Activated CD8-positive, alpha-beta T cell treated with anti-CD3 and anti-CD28 coated beads for 36 hours (primary cell): ENCODE measurements around the gene VWA3A. TPM values are rescaled to one million over a fixed set of nuclear protein-coding genes. Genes with fewer than 3 reads are reported as not detected.
A peak's percentile ranks its signal among the peaks of the same experiment; 100 is the strongest.

Experiments used
- ATAC-seq: fragments of 200-7000 bp; cut with Tn5 transposase; one replicate; pipeline ENCODE4 v1.10.0; 2021; ENCODE audit warnings: mild to moderate bottlenecking, moderate library complexity
- CTCF ChIA-PET: fragments of 350-600 bp; sonication (Branson Sonifier 250); formaldehyde crosslinking; loops from one replicate; lab custom pipeline; 2021; ENCODE audit warnings: antibody characterized with exemption; lab: Charles Lee
- POLR2A ChIA-PET: fragments of 350-600 bp; sonication (Branson Sonifier 250); formaldehyde crosslinking; loops from one replicate; lab custom pipeline; 2021; ENCODE audit warnings: antibody characterized with exemption; lab: Charles Lee
- DNase-seq: peaks from one replicate; pipeline ENCODE4 v3.0.0-alpha.2; 2020
- H3K27ac Mint-ChIP-seq: one replicate; pipeline ENCODE4 v1.8.0; 2021; ENCODE audit warnings: mild to moderate bottlenecking, mixed read lengths
- H3K27me3 Mint-ChIP-seq: one replicate; pipeline ENCODE4 v1.8.0; 2021; ENCODE audit warnings: mixed read lengths
- H3K36me3 Mint-ChIP-seq: one replicate; pipeline ENCODE4 v1.8.0; 2021; ENCODE audit warnings: low read depth, mixed read lengths
- H3K4me1 Mint-ChIP-seq: one replicate; pipeline ENCODE4 v1.8.0; 2021; ENCODE audit warnings: low read depth, mixed read lengths
- H3K4me3 Mint-ChIP-seq: one replicate; pipeline ENCODE4 v1.8.0; 2021; ENCODE audit warnings: mild to moderate bottlenecking, moderate library complexity, mixed read lengths
- H3K9me3 Mint-ChIP-seq: one replicate; pipeline ENCODE4 v1.8.0; 2021; ENCODE audit warnings: mixed read lengths
- intact Hi-C: fragments of 100-400 bp; cut with micrococcal nuclease; formaldehyde crosslinking; loops from one replicate; pipeline ENCODE4 v1.10.0; 2022
- total RNA-seq, 2 experiments: library from RNA; stranded (reverse); gene quantifications; one replicate each; pipeline ENCODE4 v1.2.3, GENCODE V29; 2021
- TF ChIP-seq, protein P1 (sequence below): fragments of 200-600 bp; IDR thresholded peaks from one replicate; pipeline ENCODE4 v1.8.0; 2022; ENCODE audit warnings: antibody characterized with exemption, mild to moderate bottlenecking

Gene VWA3A
- total RNA-seq, 2 experiments from 2014 or later, result not detected

DNA sequence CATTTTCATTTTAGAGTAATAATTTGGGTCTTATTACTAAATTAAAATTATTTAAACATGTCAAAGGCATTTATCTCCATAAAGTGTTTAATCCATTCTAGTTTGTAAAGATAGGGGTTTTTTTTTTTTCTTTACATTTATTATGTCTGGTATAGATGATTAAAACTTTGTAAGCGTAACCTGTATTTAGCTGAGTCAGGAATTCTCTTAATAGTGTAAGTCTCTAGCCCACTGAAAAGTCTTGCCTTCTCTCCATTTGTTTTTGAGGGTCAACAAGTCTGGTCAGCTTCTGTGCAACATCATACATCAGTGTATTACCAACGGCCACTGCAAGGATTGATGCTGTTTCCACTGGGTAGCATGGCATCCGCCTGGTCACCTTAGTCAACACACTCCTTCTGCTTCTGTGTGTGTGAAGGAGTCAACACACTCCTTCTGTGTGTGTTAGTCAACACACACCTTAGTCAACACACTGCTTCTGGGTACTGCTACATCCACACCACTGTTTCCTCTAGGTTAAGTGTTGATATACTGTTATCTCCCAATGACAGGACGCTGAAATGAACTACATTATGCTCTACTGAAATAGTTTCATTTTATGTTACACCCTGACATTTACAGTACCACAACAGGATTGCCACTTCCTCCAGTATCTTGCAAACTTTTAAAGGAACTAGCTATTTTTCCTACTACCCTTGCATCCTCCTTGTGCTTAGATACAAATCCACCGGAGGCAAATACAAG lies 37.3 kb upstream of the VWA3A start:
- Mint-ChIP-seq H3K36me3 (peaks cover 14% of the 10 kb centered on the region), H3K4me1 (peaks cover 36% of the 10 kb centered on the region), H3K9me3 (no peaks in the 10 kb centered on the region), H3K27me3 (no peaks in the 10 kb centered on the region), H3K4me3 (no peak overlapping the region), H3K27ac (peak overlapping the region; percentile 77)
- CTCF ChIA-PET, result interaction anchor here (0.8 to 2.8 kb wide), 6 partner anchors 12 to 133 kb away, joined by 3 to 22 read pairs (median 4); partner anchors contain the start of gene MOSMO
- peak; percentile 74 for ATAC-seq
- TF ChIP-seq, protein P1, sequence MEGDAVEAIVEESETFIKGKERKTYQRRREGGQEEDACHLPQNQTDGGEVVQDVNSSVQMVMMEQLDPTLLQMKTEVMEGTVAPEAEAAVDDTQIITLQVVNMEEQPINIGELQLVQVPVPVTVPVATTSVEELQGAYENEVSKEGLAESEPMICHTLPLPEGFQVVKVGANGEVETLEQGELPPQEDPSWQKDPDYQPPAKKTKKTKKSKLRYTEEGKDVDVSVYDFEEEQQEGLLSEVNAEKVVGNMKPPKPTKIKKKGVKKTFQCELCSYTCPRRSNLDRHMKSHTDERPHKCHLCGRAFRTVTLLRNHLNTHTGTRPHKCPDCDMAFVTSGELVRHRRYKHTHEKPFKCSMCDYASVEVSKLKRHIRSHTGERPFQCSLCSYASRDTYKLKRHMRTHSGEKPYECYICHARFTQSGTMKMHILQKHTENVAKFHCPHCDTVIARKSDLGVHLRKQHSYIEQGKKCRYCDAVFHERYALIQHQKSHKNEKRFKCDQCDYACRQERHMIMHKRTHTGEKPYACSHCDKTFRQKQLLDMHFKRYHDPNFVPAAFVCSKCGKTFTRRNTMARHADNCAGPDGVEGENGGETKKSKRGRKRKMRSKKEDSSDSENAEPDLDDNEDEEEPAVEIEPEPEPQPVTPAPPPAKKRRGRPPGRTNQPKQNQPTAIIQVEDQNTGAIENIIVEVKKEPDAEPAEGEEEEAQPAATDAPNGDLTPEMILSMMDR, result no peak
- POLR2A ChIA-PET, result no interaction called here
- DNase-seq, result peak; percentile 11
- intact Hi-C loops, result no loop called here

DNA sequence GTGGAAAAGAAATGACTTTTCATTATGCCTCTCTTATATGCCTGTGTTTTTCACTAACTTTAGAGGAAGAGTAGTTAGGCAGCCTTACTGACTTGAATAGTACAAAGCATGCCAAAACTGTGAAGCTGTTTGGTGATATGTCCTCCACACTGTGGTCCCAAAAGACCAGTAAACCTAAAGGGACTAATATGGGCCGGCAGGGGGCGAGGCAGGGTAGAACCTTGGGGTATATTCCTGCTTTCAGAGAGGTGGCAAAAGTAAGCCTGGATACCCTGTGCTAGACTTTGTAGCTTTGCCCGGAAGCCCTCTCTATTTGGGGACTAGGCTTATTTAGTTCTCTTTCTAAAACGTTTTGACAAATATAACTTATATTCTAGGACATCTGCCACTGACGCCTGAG lies 36.5 kb upstream of the VWA3A start:
- intact Hi-C loops, result no loop called here

GRCh38 chr16:22063888-22064467 lies 28.4 kb upstream of the VWA3A start:
- DNase-seq (no peak), ATAC-seq (no peak)
- Mint-ChIP-seq H3K4me3 (no peak overlapping the region), H3K4me1 (peaks cover 10% of the 10 kb centered on the region), H3K27ac (no peak overlapping the region), H3K9me3 (peaks cover 4% of the 10 kb centered on the region), H3K27me3 (no peaks in the 10 kb centered on the region), H3K36me3 (peaks cover 21% of the 10 kb centered on the region)
- CTCF ChIA-PET, result interaction anchor here (1.0 to 3.0 kb wide), 4 partner anchors 14 to 64 kb away, joined by 3 to 23 read pairs (median 6); partner anchors contain the start of gene MOSMO
- POLR2A ChIA-PET, result no interaction called here
- intact Hi-C loops, result no loop called here
- TF ChIP-seq, protein P1, result no peak

More for the DNA sequence above, 36.5 kb upstream of the VWA3A start:
- CTCF ChIA-PET, result interaction anchor here (0.8 to 2.8 kb wide), 6 partner anchors 11 to 132 kb away, joined by 3 to 22 read pairs (median 4); partner anchors contain the start of gene MOSMO
- POLR2A ChIA-PET, result interaction anchor here (1.2 kb wide), 1 partner anchor 47 kb away, joined by 3 read pairs; no protein-coding TSS in a partner anchor
- TF ChIP-seq, protein P1, result no peak
- H3K27me3 Mint-ChIP-seq, result no peaks in the 10 kb centered on the region
- H3K4me1 Mint-ChIP-seq, result peaks cover 39% of the 10 kb centered on the region
- H3K4me3 Mint-ChIP-seq, result no peak overlapping the region
- no peak for ATAC-seq
- DNase-seq, result no peak
- H3K27ac Mint-ChIP-seq, result no peak overlapping the region
- H3K36me3 Mint-ChIP-seq, result peaks cover 14% of the 10 kb centered on the region
- no peaks in the 10 kb centered on the region for H3K9me3 Mint-ChIP-seq

DNA sequence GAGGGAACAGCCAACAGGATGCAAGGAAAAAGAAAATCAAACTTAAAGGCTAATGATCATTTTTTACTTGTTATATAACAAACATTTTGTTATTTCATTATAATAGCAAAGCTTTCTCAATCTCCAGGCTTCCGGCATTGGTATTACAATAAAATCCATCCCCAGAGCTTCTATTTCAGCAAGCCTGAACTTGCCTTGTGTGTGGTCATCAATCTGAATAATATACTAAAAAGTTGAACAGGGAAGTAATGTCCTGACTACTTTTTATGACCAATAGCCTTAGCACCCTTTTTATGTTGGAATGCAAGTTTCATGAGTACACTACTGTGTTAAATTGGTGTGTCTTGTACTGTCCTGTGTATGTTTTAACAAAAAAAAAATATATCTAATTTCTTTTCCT lies 27.1 kb upstream of the VWA3A start:
- Mint-ChIP-seq H3K27ac (no peak overlapping the region), H3K36me3 (peaks cover 16% of the 10 kb centered on the region), H3K27me3 (no peaks in the 10 kb centered on the region), H3K4me3 (no peak overlapping the region), H3K4me1 (peaks cover 3% of the 10 kb centered on the region), H3K9me3 (peaks cover 4% of the 10 kb centered on the region)
- DNase-seq (no peak), ATAC-seq (no peak)
- ChIA-PET POLR2A (no interaction called here), CTCF (interaction anchor here (0.6 to 3.0 kb wide), 5 partner anchors 13 to 123 kb away, joined by 3 to 23 read pairs (median 6); no protein-coding TSS in a partner anchor)
- TF ChIP-seq, protein P1, result no peak
- intact Hi-C loops, result no loop called here
